Measurements from ENCODE around the gene CAMKK1.

- TF ChIP-seq POLR2A (IDR thresholded peaks at IDR 0.05; ENCODE audit: low read depth, low read length): no peak
- TF ChIP-seq POLR2AphosphoS5 (IDR thresholded peaks at IDR 0.05; ENCODE audit: low read depth, low read length): no peak
Observed at GRCh38 chr17:3893720-3894116, 865 bp upstream of the CAMKK1 start.

Measured in GM12891 (cell line).